H1 (cell line): Measurements from ENCODE around the gene ANKRD17. TPM values are rescaled to one million over a fixed set of nuclear protein-coding genes. Genes with fewer than 3 reads are reported as not detected.

ENCODE experiments used
- CTCF ChIA-PET: fragments of 300-600 bp; sonication (Branson Sonifier 250); formaldehyde crosslinking; loops from one replicate; lab custom pipeline; 2021; ENCODE audit not compliant: partially characterized antibody; lab: Charles Lee
- POLR2A ChIA-PET: fragments of 300-600 bp; sonication (Branson Sonifier 250); formaldehyde crosslinking; loops from one replicate; lab custom pipeline; 2021; ENCODE audit warnings: inconsistent platforms; ENCODE audit not compliant: partially characterized antibody; lab: Charles Lee
- DNase-seq, 2 experiments: peaks; one replicate each; pipeline versions ENCODE4 v3.0.0 to v3.0.0-alpha.2; 2010 to 2022; ENCODE audit warnings: low spot score in 2 of 2, low read depth in 1 of 2, mixed read lengths in 1 of 2
- FAIRE-seq: peaks from 2 replicates; lab custom pipeline; 2011; peaks lifted over from hg19 to GRCh38; lab: Jason Lieb, UNC
- H2AFZ ChIP-seq: 2 replicates; pipeline ENCODE4 v1.8.1; 2012; ENCODE audit warnings: low read length, inconsistent platforms
- H2AK5ac ChIP-seq: 2 replicates; pipeline ENCODE4 v1.6.1; 2013; ENCODE audit warnings: low read depth, low read length
- H2BK120ac ChIP-seq: replicated peaks from 2 replicates; pipeline ENCODE3; 2013; ENCODE audit warnings: low read depth, low read length, inconsistent platforms
- H2BK12ac ChIP-seq: 2 replicates; pipeline ENCODE4 v1.6.1; 2013; ENCODE audit warnings: low read depth, low read length
- H2BK15ac ChIP-seq: 2 replicates; pipeline ENCODE4 v1.6.1; 2013; ENCODE audit warnings: low read length
- H2BK20ac ChIP-seq: 2 replicates; pipeline ENCODE4 v1.6.1; 2013; ENCODE audit warnings: low read length
- H2BK5ac ChIP-seq: 2 replicates; pipeline ENCODE4 v1.6.1; 2013; ENCODE audit warnings: low read depth, low read length
- H3K14ac ChIP-seq: 2 replicates; pipeline ENCODE4 v1.6.1; 2013; ENCODE audit warnings: inconsistent platforms; ENCODE audit not compliant: insufficient read length
- H3K18ac ChIP-seq: 2 replicates; pipeline ENCODE4 v1.6.1; 2013; ENCODE audit warnings: low read length; ENCODE audit errors: extremely low read depth
- H3K23ac ChIP-seq: 2 replicates; pipeline ENCODE4 v1.6.1; 2013; ENCODE audit warnings: inconsistent platforms; ENCODE audit not compliant: insufficient read length
- H3K23me2 ChIP-seq: 2 replicates; pipeline ENCODE4 v1.6.1; 2013; ENCODE audit warnings: low read depth, low read length
- H3K27ac ChIP-seq: 2 replicates; pipeline ENCODE4 v1.6.1; 2011; ENCODE audit warnings: low read depth, low read length, inconsistent platforms
- H3K27me3 ChIP-seq, 4 experiments: replicated peaks in 1 of 4; 1 replicate in 1 of 4; 2 replicates in 3 of 4; pipeline versions ENCODE4 v1.6.1 to v1.8.1; 2011 to 2013; ENCODE audit warnings: low read length in 3 of 4, mild to moderate bottlenecking in 3 of 4, inconsistent platforms in 2 of 4, mixed read lengths in 2 of 4, moderate library complexity in 1 of 4; ENCODE audit not compliant: control insufficient read depth in 3 of 4, insufficient read depth in 3 of 4; ENCODE audit errors: extremely low read depth in 1 of 4
- H3K36me3 ChIP-seq, 4 experiments: 2 replicates each; pipeline versions ENCODE4 v1.6.1 to v1.8.1; 2011 to 2013; ENCODE audit warnings: mild to moderate bottlenecking in 4 of 4, low read length in 3 of 4, moderate library complexity in 2 of 4, control low read depth in 1 of 4, inconsistent platforms in 1 of 4; ENCODE audit not compliant: insufficient read depth in 4 of 4, control insufficient read depth in 2 of 4
- H3K4ac ChIP-seq: replicated peaks from 2 replicates; pipeline ENCODE3; 2013; ENCODE audit warnings: low read length, low read depth, mixed read lengths, inconsistent platforms; ENCODE audit not compliant: insufficient read length
- H3K4me1 ChIP-seq, 4 experiments: replicated peaks in 1 of 4; 1 replicate in 1 of 4; 2 replicates in 3 of 4; pipeline versions ENCODE4 v1.6.1 to v1.8.1; 2011 to 2013; ENCODE audit warnings: low read length in 3 of 4, inconsistent platforms in 2 of 4, mixed read lengths in 1 of 4; ENCODE audit not compliant: insufficient read depth in 4 of 4, control insufficient read depth in 3 of 4
- H3K4me2 ChIP-seq, 2 experiments: 2 replicates each; pipeline versions ENCODE4 v1.6.1 to v1.8.1; 2011 to 2013; ENCODE audit warnings: low read depth in 2 of 2, low read length in 2 of 2, control low read depth in 1 of 2, inconsistent platforms in 1 of 2, mild to moderate bottlenecking in 1 of 2; ENCODE audit not compliant: insufficient read depth in 1 of 2
- H3K4me3 ChIP-seq, 4 experiments: fragments of 200-600, 300-600 bp in 1 of 4; sonication (generic), shearing (Covaris generic), sonication (Bioruptor Twin) in 1 of 4; 2 replicates each; pipeline versions ENCODE4 v1.5.1 to v1.8.1; 2011 to 2016; ENCODE audit warnings: low read length in 4 of 4, low read depth in 3 of 4, control low read depth in 2 of 4, inconsistent platforms in 2 of 4, mild to moderate bottlenecking in 2 of 4, mixed read lengths in 1 of 4, moderate library complexity in 1 of 4; ENCODE audit not compliant: insufficient read depth in 2 of 4; ENCODE audit errors: extremely low read depth in 1 of 4
- H3K56ac ChIP-seq: replicated peaks from 2 replicates; pipeline ENCODE3; 2013; ENCODE audit warnings: low read depth, mild to moderate bottlenecking, mixed read lengths, low read length, inconsistent platforms; ENCODE audit not compliant: insufficient read length
- H3K79me1 ChIP-seq: 2 replicates; pipeline ENCODE4 v1.6.1; 2013; ENCODE audit warnings: low read depth, low read length, control low read depth
- H3K79me2 ChIP-seq, 2 experiments: 2 replicates each; pipeline versions ENCODE4 v1.6.1 to v1.8.1; 2012 to 2013; ENCODE audit warnings: low read length in 2 of 2, mild to moderate bottlenecking in 2 of 2, inconsistent platforms in 1 of 2; ENCODE audit not compliant: insufficient read depth in 2 of 2, control insufficient read depth in 1 of 2
- H3K9ac ChIP-seq, 4 experiments: replicated peaks in 1 of 4; 1 replicate in 1 of 4; 2 replicates in 3 of 4; pipeline versions ENCODE4 v1.6.1 to v1.8.1; 2011 to 2013; ENCODE audit warnings: low read depth in 3 of 4, low read length in 3 of 4, control low read depth in 2 of 4, mild to moderate bottlenecking in 2 of 4, moderate library complexity in 2 of 4, inconsistent platforms in 1 of 4; ENCODE audit errors: extremely low read depth in 1 of 4
- H3K9me3 ChIP-seq, 2 experiments: 2 replicates each; pipeline versions ENCODE4 v1.6.1 to v1.8.1; 2012 to 2013; ENCODE audit warnings: mild to moderate bottlenecking in 2 of 2, moderate library complexity in 2 of 2, control low read depth in 1 of 2, inconsistent platforms in 1 of 2, low read depth in 1 of 2, low read length in 1 of 2, mixed read lengths in 1 of 2; ENCODE audit not compliant: insufficient read depth in 2 of 2
- H4K20me1 ChIP-seq, 2 experiments: replicated peaks in 1 of 2; 2 replicates each; pipeline versions ENCODE3 to v1.8.1; 2011 to 2013; ENCODE audit warnings: inconsistent platforms in 2 of 2, low read length in 2 of 2, mild to moderate bottlenecking in 1 of 2; ENCODE audit not compliant: insufficient read depth in 2 of 2, control insufficient read depth in 1 of 2
- H4K5ac ChIP-seq: 2 replicates; pipeline ENCODE4 v1.6.1; 2013; ENCODE audit warnings: low read length, low read depth, mixed read lengths, inconsistent platforms; ENCODE audit not compliant: insufficient read length
- H4K8ac ChIP-seq: 2 replicates; pipeline ENCODE4 v1.8.0; 2013; ENCODE audit warnings: mild to moderate bottlenecking, moderate library complexity, low read length, inconsistent platforms; ENCODE audit not compliant: insufficient read depth; ENCODE audit errors: extremely low read depth
- H4K91ac ChIP-seq: replicated peaks from 2 replicates; pipeline ENCODE3; 2013; ENCODE audit warnings: low read length, mixed read lengths, inconsistent platforms; ENCODE audit not compliant: insufficient read length
- CBX5 ChIP-seq: fragments of 300-800, 300-1000 bp; sonication (generic); IDR thresholded peaks from 2 replicates; pipeline ENCODE4 v1.7.1; 2016; ENCODE audit warnings: antibody characterized with exemption, low read length, low read depth
- KDM5A ChIP-seq: fragments of 200-600 bp; IDR thresholded peaks from 2 replicates; pipeline ENCODE4 v1.7.1; 2012; ENCODE audit warnings: mild to moderate bottlenecking, low read length, inconsistent platforms, mixed read lengths
- MAX ChIP-seq: IDR thresholded peaks from 2 replicates; pipeline ENCODE4 v1.6.1; 2012; ENCODE audit warnings: inconsistent platforms
- NRF1 ChIP-seq: IDR thresholded peaks from 2 replicates; pipeline ENCODE4 v1.6.1; 2011; ENCODE audit warnings: mild to moderate bottlenecking, low read depth, low read length, improper control_type of control experiment
- POLR2A ChIP-seq, 2 experiments: IDR thresholded peaks; 1 replicate in 1 of 2; 2 replicates in 1 of 2; pipeline ENCODE4 v1.6.1; 2011; ENCODE audit warnings: low read depth in 2 of 2, low read length in 2 of 2, mild to moderate bottlenecking in 2 of 2; ENCODE audit errors: control extremely low read depth in 1 of 2
- WGBS, 2 experiments: shearing (Covaris generic) in 1 of 2; methylation state at CpG; one replicate each; pipeline versions ENCODE4 v1.1.6 to v1.1.7; 2013 to 2015; ENCODE audit warnings: low lambda C conversion rate in 2 of 2, mixed read lengths in 2 of 2, inconsistent platforms in 1 of 2, low coverage in 1 of 2, missing lambda C conversion rate in 1 of 2; ENCODE audit not compliant: insufficient replicate concordance in 2 of 2, insufficient coverage in 1 of 2, insufficient read length in 1 of 2; ENCODE audit errors: extremely low coverage in 1 of 2, missing lambda C conversion rate in 1 of 2; 5-methylcytosine and 5-hydroxymethylcytosine counted together
- polyA plus RNA-seq, 7 experiments: library from polyadenylated mRNA; depleted of rRNA in 3 of 7; stranded (reverse) in 5 of 7; unstranded in 2 of 7; fragments of >200 nt in 5 of 7; fragments of 200-250 nt in 2 of 7; gene quantifications; 1 replicate in 5 of 7; 2 replicates in 1 of 7; 4 replicates in 1 of 7; pipeline versions ENCODE4 v1.2.1 to v1.2.3, GENCODE V29; 2011 to 2013; ENCODE audit warnings: missing spikeins in 2 of 7, mixed read lengths in 2 of 7
- total RNA-seq: library from RNA; stranded (reverse); fragmentation: NEBNext Ultra II Directional; extraction: Animal tissue kit (Norgen Biotek cat#: 25700); gene quantifications from 2 replicates; pipeline ENCODE4 v1.2.1, GENCODE V29; 2021
- TF ChIP-seq, protein P1 (sequence below): IDR thresholded peaks from 2 replicates; pipeline ENCODE4 v1.6.1; 2011; ENCODE audit warnings: low read length, improper control_type of control experiment

Gene ANKRD17
- total and polyA plus RNA-seq, 2 of the 8 experiments (the other 6 are each of a cell fraction or from before 2014, with no cell fraction given) = 42.4 to 93.7 TPM

DNA sequence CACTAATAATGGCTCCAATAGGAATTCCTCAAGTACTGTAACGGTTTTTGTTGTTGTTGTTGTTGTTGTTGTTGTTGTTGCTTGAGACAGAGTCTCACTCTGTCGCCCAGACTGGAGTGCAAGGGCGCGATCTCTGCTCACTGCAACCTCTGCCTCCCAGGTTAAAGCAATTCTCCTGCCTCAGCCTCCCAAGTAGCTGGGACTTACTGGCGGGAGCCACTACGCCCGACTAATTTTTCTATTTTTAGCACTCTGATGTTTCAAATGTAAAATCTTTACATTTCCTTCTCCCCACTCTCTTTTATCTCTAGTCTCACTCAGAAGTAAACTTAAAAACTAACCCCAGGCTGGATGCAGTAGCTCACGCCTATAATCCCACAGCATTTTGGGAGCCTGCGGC, 8.0 kb downstream of the ANKRD17 start:
- FAIRE-seq (no peak), DNase-seq (no peak)
- H2BK20ac ChIP-seq = no peak overlapping the region
- peaks cover 5 to 12% of the 10 kb centered on the region in 2 experiments for H4K20me1 ChIP-seq
- no peak overlapping the region for H3K56ac ChIP-seq
- ChIA-PET POLR2A (interaction anchor here (0.6 kb wide), 1 partner anchor 9 kb away, joined by 3 read pairs; no protein-coding TSS in a partner anchor), CTCF (interaction anchor here (0.9 to 1.6 kb wide), 3 partner anchors 14 to 126 kb away, joined by 3 to 4 read pairs (median 3); no protein-coding TSS in a partner anchor)
- no peak overlapping the region for H3K14ac ChIP-seq
- H4K8ac ChIP-seq = no peak overlapping the region
- no peaks in the 10 kb centered on the region for H3K27me3 ChIP-seq
- H3K4me1 ChIP-seq = no peaks in the 10 kb centered on the region
- no peak overlapping the region for H2BK12ac ChIP-seq
- H3K23ac ChIP-seq = no peak overlapping the region
- no peak overlapping the region for H4K91ac ChIP-seq
- no peaks in the 10 kb centered on the region for H3K9me3 ChIP-seq
- no peak overlapping the region for H3K4me3 ChIP-seq
- no peak for TF ChIP-seq POLR2A (IDR thresholded peaks at IDR 0.05; ENCODE audit: control extremely low read depth in 1 of 2, low read depth in 2 of 2, low read length in 2 of 2)
- TF ChIP-seq CBX5 = no peak
- no peak for TF ChIP-seq MAX
- TF ChIP-seq NRF1 = no peak
- no peak for TF ChIP-seq KDM5A
- TF ChIP-seq, protein P1, sequence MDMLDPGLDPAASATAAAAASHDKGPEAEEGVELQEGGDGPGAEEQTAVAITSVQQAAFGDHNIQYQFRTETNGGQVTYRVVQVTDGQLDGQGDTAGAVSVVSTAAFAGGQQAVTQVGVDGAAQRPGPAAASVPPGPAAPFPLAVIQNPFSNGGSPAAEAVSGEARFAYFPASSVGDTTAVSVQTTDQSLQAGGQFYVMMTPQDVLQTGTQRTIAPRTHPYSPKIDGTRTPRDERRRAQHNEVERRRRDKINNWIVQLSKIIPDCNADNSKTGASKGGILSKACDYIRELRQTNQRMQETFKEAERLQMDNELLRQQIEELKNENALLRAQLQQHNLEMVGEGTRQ = no peak
- H3K36me3 ChIP-seq = peaks cover 0 to 16% (median 0%) of the 10 kb centered on the region in 4 experiments; a peak in 2 of 8 replicates
- no peak overlapping the region for H4K5ac ChIP-seq
- H2BK15ac ChIP-seq = no peak overlapping the region
- H3K4ac ChIP-seq = no peak overlapping the region
- 84% methylated on average over 9 of the region's 9 CpGs; no CpG with 5 or more reads in 1 of the 2 experiments for WGBS, 2 experiments
- H3K23me2 ChIP-seq = no peaks in the 10 kb centered on the region
- peaks cover 12 to 100% of the 10 kb centered on the region in 2 experiments for H3K79me2 ChIP-seq
- no peak overlapping the region for H2AFZ ChIP-seq
- no peak overlapping the region for H2BK5ac ChIP-seq
- no peaks in the 10 kb centered on the region for H3K79me1 ChIP-seq
- no peak overlapping the region for H2AK5ac ChIP-seq
- no peak overlapping the region for H3K27ac ChIP-seq
- no peak overlapping the region for H3K4me2 ChIP-seq
- H3K18ac ChIP-seq = no peak overlapping the region
- no peak overlapping the region for H3K9ac ChIP-seq
- no peak overlapping the region for H2BK120ac ChIP-seq
